ELF-1 (cell line): Measurements from ENCODE around the gene CCDC174.
"Not testable (repeated sequence)": the region's sequence is repeated elsewhere in the genome, so short reads cannot be mapped to it uniquely, and the experiment has no call there.

Source experiments
- DNase-seq: peaks from one replicate; pipeline ENCODE4 v3.0.0-alpha.2; 2016; ENCODE audit warnings: low read depth, low spot score

CCDC174 gene

DNA sequence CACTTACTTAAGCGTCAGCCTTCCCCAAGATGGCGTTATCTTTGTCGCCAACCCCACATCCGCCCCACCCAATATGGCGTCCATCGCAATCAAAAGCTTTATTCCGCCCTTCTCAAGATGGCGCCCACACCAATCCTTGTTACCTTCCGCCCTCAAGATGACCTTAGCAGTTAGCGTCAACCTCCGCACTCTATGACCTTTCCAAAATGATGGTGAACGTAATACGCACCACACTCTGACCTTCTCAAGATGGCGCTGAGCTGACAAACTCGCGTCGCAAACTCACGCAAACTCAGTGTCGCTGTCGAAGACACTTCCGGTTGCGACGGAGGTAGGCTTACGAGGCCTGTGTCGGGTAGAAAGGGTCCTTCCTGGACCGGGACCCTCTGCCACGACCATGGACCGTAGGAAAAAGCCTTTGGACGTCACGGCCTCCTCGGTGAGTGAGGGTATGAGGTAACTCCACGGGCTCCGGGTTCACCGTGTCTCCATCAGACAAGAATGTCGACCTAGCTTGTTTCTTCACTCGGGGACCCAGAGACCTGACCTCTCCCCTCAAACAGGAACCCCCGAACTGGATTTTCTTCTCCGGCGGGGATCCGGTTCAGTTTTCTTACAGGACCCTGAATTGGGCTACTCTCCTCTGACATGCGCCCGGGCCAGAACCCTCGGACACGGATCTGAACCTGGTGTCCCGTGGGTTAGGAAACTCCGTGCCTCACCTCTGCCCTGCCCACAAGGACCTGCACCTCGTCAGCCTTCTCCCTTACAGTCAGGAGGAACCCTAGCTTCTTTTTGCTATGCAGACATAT, at the start of gene CCDC174:
CCDC174 (plus strand) TSS at position 323 of the 812 bp plus-strand sequence; CDS start at position 398, 75 bp downstream.
- peak; percentile 99 for DNase-seq

DNA sequence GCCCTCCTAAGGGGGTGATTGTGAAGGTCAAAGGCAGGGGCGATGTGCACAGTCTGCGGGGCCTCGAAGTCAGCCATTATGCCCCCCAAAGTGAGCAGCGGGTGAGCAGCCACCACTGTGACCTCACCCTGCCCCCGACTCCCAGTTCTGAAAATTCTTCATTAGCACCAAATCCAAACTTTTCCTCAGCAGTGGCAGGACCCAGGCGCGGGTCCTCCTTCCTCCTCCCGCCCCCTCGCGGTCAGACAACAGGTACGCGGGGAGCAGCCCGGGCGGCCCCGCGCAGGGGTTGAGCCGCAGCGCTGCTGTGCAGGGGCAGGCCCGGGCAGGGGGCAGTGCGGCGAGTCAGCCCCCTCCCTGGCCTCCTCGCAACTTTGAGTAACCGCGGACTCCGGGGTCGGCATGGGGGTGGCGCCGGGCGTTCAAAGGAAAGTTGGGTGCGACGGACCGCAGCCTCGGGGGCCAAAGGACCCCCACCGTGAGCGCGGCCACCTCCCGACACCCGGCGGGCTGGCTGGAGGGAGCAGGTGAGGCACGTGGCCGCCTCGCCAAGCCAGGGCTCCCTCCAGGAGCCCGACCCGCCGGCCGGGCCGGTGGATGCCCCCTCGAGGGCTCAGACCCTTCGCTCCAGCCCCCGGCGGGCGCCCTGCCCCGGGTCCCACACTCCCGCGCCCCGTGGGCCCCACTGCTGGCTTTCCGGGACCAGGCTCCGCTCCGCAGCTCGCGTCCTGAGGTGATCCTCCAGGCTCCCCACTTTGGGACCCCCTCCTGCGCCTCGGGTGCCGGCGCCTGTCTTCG, 49.4 kb upstream of the CCDC174 start:
- DNase-seq, result peak; percentile 67

DNA sequence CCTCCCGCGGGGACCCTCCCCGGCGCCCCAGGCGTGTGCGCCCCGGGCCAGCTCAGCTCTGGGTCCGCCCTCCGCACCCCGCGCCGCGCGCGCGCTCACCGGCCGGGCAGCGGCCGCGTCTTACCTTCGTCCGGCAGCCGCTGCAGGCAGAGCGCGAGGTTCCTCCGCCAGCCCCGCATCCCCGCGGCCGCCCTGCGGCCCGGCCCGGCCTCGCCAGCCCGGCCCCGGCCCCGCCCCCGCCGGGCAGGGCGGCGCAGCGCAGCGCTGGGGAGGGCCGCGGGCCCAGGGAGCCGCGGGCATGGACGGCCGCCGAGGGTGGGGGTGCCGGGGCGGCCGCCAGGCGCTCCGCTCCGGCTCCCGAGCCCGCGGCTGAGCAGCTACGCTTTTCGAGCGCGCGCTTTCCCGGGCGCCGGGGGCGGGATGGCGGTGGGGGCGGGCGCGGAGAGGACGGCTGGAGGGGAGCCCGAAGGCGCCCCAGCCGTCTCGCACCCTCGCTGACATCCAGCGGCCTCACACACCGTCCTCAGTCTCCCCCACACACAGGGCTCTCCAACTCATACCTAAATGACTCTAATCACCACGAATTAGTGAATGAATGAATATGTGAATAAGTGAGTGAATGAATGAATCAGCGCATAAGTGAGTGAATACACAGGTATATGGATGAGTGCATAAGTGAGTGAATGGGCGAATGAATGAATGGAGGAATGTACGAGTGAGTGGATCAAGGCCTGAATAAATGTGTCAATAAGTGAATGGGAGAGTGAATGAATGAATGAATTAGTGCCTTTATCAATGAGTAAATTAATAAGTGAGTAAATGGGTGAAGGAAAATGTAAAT, 48.5 kb upstream of the CCDC174 start:
- DNase-seq, result no peak

DNA sequence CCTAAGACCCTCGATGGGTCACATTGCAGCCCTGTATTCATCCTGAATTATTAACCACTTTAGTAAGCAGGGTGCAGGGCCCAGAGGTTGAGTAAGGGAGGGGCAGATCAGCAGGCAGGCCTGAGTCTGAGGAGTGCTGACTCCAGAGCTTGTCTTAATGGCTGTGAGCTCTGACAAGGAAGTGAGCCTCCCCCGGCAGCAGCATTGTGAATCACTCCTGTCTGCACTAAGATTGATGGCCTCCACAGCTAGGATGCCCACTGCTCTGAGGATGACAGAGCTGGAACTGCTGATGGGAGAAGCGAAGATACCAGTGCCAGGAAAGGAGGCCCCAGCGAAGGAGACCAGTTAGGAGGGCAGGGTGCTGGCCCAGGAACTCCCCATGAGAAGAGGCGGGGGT, 46.5 kb upstream of the CCDC174 start:
- peak; percentile 80 for DNase-seq

DNA sequence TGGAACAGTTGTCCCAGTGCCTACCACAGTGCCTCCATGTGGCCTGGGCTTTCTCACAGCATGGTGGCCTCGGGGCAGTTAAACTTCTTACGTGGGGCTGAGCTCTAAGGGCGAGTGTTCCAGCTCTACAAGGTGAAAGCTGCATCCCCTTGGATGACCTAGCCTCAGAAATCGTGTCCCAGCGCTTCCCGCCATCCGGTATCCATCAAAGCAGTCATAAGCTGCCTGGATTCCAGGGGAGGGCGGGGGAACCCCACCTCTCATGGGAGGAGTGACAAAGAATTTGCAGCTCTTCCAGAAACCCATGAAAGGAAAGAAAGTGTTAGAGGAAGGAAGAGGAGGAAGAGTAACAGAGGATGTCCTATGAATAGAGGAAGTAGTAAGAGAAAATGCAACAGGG, 45.8 kb upstream of the CCDC174 start:
- DNase-seq, result peak; percentile 34

DNA sequence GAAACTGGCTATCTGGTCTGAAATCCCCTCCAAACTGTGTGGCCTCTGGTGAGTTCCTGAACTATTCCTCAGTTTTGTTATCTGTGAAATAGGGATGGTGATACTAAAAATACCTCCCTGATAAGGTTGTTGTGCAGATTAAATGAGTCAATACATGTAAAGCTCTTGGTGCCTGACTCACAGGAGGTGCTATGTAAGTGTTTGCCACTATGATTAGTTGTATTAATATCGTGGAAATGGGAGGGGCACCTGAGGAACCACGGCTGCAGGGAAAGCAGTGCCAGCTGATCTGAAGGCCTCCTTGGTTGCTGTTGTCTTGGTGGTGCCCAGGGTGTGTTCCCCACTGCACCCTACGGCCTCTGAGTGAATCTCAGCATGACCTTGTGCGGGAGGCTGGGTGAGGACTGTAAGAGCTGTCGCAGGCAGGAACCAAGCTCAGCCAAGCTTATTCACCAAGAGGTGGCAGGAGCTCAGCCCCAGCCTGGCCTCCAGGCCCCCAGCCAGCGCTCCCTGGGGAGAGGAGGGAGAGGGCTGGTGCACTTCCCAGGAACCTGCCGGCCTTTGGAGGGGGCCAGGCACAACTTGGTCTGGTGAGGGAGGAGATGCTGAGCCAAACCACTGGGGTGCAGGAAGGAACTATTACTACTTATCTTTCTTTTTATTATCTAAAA, 44.8 kb upstream of the CCDC174 start:
- DNase-seq, result no peak

DNA sequence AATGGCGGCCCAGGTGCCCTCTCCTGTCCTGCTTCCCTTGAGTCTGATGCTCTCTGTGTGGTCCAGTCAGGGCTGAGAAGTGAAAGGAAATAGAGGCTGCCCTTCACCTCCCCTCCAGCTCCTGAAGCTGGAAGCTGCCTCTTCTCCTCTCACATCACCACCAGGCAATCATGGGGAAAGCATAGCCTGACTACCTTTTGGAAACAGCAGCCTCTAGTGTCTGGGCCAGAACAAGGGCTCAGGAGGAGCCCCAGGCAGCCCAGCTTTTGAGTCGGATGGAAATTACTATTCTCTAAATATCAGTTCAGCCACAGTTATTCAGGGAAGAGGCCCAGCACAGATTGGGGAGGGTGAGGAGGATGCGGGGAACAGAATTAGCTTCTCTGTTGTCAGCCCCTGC, 43.3 kb upstream of the CCDC174 start:
- DNase-seq, result peak; percentile 40

DNA sequence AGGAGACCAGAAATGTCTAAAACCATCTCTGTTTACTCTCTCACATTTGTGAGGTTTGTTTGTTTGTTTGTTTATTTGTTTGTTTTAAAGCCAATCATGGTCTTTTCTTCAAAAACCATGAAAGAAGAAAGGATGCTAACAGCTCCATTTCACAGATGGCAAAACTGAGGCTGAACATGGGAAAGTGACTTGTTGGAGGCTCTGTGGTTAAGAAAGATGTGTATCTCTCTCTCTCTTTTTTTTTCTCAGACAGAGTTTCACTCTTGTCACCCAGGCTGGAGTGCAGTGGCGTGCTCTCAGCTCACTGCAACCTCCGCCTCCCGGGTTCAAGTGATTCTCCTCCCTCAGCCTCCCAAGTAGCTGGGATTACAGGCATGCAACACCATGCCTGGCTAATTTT, 42.5 kb upstream of the CCDC174 start:
- not testable (repeated sequence) for DNase-seq

DNA sequence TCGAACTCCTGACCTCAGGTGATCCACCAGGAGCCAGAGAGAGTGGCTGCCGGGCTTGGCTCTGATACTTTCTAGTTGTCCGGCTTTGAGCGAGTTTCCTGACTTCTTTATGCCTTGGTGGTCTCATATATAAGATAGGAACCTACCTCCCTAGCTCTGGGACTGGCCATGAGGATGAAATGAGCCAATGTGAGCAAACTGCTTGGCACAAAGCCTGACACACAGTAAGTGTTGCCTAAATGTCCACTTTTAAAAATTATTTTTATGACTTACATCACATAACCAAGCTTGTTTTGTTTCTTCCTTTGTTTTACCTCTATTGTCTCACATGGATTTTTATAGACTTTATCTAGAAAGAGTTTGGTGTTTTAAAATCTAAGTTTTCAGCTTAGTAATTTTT, 42.1 kb upstream of the CCDC174 start:
- DNase-seq, result no peak

DNA sequence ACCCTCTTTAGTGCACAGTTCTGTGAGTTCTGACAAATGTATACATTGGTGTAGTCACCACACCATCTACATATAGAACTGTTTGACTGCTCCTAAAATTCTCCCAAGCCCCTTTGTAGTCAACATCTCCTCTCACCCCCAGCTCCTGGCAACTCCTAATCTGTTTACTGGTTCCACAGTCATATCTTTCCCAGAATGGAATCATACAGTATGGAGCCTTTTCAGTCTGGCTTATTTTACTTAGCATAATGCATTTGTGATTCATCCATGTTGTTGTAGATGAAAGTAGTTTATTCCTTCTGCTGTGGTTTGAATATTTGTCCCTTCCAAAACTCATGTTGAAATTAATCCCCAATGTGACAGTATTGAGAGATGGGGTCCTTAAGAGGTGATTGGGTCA, 41.6 kb upstream of the CCDC174 start:
- DNase-seq, result no peak

DNA sequence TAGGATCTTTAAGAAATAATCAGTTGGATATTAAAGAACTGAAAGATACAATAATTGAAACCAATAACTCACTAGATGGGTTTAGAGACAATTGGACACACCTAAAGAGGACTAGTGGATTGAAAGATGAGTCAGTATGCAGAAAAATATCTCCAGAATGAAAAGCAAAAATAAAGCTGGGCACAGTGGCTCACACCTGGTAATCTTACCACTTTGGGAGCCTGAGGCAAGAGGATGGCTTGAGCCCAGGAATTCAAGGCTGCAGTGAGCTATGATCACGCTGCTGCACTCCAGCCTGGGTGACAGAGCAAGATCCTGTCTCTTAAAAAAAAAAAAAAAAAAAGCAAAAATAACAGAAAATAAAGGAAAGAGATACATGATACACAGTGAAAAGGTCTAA, 37.4 kb upstream of the CCDC174 start:
- DNase-seq, result no peak

DNA sequence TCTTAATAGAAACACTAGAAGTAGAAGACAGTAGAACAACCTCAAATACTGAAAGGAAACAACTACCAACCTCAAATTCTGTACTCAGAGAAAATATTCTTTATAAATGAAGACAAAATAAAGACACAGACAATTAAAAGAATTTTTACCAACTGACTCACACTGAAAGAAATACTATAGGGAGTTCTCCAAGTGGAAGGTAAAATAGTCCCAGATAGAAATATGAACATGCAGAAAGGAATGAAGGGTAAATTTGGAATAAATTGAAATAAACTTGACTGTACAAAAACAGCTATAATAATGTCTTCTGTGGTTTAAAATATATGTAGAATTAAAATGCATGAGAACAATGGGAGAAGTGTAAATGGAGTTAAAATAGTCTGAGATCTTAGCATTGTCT, 36.7 kb upstream of the CCDC174 start:
- DNase-seq, result no peak

DNA sequence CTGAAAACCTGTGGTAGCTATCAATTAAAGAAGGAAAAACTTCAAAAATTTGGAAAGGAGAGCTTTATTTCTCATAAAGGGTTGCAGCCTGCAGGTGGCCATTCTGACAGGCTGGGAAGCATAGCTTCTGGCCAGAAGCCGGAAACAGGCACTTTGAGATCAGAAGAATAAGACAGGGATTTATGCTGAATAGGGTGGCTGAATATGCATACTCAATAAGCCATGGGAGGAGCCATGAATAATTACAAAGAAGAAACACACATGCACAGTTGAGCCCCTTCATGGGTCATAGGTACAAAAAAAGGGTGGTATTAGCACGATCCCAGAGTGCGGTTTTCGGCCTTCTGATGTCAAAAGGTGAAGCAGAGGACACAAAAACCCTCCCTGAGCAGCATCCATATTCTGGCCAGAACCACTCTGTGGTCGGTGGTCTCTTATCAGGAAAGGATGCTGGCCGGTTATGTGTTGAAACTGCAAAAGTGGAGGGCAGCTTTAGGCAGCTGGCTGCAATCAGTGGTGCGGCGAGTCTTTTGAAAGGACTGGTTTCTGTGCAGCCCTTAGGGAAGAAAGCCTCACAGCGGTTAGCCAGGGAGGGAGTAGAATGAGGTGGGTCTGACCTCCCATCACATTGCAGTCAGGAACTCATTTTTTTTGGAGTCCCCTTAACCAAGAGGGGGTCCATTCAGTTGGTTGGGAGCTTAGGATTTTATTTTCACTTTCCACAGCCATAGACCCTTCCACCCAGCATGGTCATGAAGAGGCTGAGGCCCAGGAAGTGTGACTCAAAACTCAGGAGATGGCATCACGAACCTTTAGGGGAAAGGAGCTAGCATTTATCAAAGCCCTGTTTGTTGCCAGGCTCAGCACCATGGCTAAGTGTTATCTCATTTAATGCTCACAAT, 34.7 kb upstream of the CCDC174 start:
- peak; percentile 50 for DNase-seq

DNA sequence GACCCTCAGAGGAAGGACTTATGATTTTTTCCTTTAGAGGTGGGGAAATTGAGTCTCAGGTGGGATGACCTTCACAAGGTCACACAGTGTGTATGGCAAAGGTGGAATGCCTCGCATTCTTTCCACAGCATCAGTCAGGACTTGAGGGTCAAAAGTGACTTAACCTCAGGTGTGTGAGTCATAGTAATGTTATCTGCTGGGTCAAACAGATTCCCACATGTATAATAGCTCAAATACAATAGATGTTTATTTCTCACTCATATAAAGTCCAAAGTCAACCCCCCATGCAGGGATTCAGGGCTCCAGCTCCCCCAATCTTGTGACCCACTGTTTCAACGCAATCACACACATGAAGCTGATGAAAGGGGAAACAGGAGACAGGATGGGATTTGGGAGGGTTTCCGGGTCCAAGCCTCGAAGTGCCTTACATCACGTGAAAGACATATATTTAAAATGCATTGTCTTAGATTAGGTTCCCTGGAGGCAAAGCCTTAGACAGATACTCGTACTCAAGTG, 34.0 kb upstream of the CCDC174 start:
- no peak for DNase-seq

DNA sequence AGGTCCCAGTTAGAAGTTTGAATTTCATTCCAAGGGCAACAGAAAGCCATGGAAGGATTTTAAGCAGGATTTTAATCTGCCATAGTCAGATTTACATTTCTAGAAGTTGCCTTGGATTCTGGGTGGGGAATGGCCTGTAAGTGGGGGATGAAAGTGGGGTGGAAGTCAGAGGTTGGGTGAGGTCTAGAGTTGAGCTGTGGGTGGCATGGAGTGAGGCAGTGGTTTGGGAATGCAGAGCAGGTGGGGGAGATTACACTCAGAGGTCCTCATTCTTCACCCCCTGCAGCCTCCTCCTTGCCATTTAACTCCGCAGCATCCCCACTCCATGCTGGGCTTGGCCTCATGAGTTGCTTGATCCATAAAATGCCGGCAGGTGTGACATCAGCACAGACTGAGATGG, 32.0 kb upstream of the CCDC174 start:
- no peak for DNase-seq

DNA sequence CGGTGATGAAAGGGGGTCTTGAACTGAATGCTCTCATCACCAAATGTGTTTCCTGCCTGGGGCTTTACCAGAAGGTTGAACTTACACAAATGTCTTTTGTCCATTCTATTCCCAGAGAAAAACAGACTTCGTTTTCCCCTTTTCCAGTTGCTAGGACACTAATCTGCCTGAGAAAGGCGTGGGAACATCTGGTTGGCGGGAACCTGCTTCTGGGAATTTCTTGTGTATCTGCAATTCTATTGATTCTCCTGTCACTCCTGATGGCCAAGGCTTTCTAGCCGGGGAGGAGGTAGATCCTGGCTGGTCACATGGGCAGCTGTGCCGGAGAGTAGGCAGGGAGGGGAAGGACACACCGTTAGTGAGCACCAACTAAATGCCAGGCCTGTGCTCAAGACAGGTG, 31.1 kb upstream of the CCDC174 start:
- DNase-seq, result peak; percentile 71

DNA sequence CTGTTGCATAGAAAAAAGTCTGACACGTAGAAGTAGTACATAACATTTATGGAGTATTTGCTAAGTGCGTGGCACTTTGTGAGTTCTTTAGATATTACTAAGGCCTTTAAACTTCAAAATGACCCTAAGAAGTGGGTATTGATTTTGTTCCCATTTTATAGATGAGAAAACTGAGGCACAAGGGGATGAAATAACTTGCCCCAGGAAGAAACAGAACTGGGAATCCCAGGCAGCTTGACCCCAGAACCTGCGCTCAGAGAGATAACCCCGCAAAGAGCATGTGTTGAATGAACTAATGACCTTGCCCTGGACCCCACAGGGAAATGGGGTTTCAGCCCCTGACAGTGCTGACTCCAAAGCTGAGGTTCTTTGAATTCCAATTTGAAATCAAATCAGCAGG, 30.5 kb upstream of the CCDC174 start:
- no peak for DNase-seq

DNA sequence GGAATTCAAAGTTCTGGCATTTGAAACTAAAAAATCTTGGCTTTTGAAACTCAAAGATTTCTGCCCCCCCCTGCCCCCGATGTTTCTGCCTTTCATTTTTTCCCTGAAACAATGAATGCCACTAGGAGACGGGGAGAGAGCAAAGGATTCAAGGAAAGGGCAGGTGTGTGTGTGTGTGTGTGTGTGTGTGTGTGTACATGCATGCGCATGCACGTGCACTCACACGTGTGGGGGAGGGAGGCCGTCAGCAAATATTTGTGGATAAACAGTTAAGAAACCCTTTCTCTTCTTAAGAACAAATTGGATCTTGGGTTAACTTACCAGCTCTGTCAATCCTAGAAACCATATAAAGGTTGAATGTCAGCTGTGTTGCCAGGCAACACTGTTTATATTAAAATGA, 29.2 kb upstream of the CCDC174 start:
- DNase-seq, result no peak

DNA sequence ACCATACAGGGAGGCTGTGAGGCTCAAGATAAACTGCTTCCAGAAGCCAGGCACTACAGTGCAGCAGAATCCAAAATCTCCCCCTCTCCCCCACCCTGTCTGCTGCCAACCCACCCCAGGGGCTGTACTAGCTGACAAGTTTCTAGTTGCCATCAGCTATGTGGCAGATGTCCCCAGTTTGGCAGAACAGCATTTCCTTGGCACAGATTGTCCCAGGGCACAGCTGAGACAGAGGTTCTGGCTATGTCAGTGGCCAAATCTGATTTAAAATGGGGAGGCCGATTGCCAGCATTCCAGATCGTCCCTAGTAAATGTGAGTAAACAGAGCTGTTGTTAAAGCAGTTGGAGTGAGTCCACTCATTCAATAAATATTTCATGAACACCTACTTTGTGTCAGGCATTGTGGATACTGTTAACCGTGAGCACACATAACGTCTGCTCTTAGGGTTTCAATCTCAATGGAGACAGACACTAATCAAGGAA, 28.0 kb upstream of the CCDC174 start:
- DNase-seq, result no peak

DNA sequence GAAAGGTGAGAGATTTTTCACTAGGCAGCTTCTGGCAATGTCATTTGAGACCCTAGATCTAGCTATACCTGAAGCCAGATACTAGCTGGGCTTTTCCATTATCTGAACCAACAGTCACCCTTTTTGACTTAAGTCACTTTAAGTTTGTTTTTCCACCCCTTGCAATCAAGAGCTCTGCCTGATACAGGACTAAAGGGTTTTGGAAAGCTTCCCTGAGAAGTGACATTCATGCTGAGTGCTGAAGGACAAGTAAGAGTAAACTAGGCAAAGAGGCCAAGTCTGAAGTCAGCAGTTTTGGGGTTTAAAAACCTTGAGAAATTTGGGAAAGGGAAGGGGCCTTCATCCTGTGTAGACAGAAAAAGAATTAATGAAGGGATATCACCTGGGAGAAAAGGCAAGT, 27.1 kb upstream of the CCDC174 start:
- DNase-seq, result no peak
